DMS53 treated with DMSO at 0.1 percent for 48 hours (cell line): Measurements from ENCODE around the gene TARBP1.
A peak's percentile ranks its signal among the peaks of the same experiment; 100 is the strongest.
"Not testable (repeated sequence)": the region's sequence is repeated elsewhere in the genome, so short reads cannot be mapped to it uniquely, and the experiment has no call there.

Experiments
- DNase-seq: peaks from one replicate; lab custom pipeline; 2025; ENCODE audit not compliant: unreplicated experiment; lab: John Stamatoyannopoulos, UW

TARBP1 gene, protein sequence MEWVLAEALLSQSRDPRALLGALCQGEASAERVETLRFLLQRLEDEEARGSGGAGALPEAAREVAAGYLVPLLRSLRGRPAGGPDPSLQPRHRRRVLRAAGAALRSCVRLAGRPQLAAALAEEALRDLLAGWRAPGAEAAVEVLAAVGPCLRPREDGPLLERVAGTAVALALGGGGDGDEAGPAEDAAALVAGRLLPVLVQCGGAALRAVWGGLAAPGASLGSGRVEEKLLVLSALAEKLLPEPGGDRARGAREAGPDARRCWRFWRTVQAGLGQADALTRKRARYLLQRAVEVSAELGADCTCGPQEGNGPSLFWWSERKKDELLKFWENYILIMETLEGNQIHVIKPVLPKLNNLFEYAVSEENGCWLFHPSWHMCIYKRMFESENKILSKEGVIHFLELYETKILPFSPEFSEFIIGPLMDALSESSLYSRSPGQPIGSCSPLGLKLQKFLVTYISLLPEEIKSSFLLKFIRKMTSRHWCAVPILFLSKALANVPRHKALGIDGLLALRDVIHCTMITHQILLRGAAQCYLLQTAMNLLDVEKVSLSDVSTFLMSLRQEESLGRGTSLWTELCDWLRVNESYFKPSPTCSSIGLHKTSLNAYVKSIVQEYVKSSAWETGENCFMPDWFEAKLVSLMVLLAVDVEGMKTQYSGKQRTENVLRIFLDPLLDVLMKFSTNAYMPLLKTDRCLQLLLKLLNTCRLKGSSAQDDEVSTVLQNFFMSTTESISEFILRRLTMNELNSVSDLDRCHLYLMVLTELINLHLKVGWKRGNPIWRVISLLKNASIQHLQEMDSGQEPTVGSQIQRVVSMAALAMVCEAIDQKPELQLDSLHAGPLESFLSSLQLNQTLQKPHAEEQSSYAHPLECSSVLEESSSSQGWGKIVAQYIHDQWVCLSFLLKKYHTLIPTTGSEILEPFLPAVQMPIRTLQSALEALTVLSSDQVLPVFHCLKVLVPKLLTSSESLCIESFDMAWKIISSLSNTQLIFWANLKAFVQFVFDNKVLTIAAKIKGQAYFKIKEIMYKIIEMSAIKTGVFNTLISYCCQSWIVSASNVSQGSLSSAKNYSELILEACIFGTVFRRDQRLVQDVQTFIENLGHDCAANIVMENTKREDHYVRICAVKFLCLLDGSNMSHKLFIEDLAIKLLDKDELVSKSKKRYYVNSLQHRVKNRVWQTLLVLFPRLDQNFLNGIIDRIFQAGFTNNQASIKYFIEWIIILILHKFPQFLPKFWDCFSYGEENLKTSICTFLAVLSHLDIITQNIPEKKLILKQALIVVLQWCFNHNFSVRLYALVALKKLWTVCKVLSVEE (N-terminal part only)

DNA sequence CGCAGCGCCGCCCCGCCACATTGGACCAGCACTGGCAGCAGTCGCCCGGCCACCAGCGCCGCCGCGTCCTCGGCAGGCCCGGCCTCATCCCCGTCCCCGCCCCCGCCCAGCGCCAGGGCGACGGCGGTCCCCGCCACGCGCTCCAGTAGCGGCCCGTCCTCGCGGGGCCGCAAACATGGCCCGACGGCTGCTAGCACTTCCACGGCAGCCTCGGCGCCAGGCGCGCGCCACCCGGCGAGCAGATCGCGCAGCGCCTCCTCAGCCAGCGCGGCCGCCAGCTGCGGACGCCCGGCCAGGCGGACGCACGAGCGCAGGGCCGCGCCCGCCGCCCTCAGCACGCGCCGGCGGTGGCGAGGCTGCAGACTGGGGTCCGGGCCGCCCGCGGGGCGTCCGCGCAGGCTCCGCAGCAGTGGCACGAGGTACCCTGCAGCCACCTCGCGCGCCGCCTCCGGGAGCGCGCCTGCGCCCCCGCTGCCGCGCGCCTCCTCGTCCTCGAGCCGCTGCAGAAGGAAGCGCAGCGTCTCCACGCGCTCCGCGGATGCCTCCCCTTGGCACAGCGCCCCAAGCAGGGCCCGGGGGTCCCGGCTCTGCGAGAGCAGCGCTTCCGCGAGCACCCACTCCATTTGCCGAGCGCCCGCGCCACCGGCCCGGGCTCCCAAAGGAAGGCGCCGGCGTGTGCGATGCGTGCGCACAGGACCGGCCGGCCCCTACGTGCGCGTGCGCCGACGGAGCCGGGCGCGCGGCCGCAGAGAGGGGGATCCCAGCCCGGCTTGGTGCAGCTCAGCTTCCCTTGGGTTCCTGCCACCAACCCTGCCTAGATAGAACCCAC lies at the start of gene TARBP1:
TARBP1 (minus strand) TSS at position 699 of the 829 bp plus-strand sequence; CDS start at position 623, 76 bp downstream.
- DNase-seq, result peak; percentile 59

DNA sequence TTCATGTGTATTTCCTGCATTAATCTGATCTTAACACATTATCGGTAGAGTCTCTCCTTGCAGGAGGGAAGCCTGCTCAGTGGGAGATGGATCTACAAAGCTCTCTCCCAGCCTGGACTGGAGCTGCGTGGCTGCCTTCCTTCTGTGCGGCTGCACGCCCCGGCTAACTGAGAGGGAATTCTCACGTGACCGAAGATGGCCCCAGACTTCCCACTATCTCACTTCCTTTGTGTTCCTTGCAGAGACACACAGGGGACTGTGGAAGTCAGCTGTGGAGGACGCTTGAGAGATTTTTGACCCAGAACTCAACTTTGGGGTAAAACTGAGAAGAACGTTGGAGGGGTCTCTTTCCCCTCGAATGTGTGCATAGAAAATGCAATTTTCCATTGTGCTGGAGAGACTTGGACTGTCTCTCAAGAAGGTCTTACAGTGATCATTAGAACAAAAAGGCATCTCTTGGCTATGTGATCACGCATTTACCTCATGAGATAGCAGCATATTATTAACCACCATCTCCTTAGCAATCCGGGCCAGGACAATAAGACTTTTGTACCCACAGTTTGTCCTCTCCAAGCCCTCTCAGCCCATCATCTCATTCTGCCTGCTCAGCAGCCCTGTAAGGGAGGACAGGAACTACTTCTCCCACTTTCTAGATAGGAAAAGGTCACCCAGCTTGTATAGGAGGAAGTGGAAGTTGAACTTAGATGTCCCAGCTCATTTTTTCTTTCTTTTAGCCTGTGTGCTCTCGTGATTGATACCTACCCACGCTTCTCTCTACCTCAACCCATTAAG lies 49.3 kb upstream of the TARBP1 start:
- no peak for DNase-seq

DNA sequence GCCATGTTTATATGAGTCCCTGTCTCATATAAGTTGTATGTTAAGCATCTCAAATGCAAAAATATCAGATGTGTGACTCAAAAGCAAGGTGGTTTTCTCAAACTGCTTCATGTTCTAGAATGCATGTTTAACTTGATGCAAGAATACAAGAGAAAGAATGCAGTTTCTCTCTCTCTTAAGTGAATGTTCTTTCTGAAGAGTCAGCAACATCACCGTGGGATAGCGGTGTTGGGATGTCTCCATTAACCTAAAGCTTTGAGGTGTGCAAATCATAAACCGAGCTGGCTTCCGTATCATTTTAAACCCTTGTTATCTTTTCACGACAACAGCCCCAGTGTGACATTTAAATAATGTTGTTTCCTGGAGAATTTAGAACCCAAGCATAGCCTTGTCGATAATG lies 48.4 kb upstream of the TARBP1 start:
- DNase-seq, result no peak

DNA sequence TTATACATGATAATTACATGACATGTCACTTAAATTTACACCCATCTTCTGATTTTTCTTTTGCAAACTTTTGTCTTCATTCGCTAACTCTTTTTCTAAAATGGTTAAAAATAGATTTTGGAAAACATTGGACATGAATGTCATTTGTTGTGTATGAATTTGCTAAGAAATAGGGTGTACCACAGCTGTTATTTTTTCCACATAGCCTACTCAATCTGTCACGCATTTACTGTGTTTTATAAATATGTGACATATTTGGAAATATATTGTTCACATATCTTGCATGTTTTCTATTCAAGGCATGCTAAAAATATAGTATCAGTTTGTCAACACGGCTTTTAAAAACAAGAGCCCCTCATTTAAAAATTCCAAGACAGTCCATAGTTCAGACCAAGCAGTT lies 47.9 kb upstream of the TARBP1 start:
- DNase-seq, result no peak

DNA sequence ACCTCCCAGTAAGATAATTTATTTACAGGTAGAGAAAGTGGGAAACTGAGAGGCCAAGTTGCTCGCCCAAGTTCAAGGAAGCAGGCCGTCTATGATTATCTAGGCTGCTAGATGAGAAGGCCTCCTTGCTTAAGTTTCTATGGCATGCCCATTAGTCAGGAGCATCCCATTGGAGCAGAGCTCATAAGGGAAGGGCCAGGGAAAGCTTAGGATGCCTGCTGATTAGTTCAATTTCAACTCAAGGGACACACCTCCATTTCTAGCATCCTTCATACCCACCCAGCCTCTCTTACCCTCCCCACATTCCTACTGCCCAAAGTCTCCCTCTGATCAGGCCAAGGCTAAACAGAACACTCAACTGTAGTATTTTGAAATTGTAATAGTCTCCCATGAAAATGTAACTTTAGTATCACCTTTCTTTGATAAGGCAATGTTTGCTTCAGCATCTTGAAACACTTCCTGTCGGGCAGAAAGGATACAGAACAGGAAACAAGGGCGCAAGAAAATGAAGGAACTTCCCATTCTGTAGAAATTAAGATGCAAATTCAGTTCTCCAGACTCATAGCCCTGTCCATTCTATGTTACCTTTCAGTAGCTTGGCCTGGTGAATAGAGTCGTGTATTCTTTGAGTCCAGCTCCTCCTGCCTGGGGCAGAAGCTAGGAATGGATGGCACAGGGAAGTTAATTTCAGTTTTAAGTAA lies 46.3 kb upstream of the TARBP1 start:
- no peak for DNase-seq

DNA sequence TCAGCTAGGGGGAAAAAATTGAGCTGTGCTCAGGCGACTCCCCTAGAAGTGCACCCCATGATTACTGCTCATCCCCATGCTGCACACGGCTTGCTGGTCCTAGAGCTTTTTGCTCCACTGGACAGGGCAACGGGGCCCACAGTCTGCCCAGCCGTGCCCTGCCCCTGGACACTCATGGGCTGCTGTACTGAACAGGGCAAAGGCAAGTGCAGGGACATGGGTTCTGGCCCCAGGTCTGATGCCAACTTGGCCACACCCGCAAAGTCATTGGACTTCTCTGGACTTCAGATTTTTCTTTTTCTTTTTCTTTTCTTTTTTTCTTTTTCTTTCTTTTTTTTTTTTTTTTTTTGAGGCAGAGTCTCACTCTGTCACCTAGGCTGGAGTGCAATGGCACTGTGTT lies 42.9 kb upstream of the TARBP1 start:
- no peak for DNase-seq

DNA sequence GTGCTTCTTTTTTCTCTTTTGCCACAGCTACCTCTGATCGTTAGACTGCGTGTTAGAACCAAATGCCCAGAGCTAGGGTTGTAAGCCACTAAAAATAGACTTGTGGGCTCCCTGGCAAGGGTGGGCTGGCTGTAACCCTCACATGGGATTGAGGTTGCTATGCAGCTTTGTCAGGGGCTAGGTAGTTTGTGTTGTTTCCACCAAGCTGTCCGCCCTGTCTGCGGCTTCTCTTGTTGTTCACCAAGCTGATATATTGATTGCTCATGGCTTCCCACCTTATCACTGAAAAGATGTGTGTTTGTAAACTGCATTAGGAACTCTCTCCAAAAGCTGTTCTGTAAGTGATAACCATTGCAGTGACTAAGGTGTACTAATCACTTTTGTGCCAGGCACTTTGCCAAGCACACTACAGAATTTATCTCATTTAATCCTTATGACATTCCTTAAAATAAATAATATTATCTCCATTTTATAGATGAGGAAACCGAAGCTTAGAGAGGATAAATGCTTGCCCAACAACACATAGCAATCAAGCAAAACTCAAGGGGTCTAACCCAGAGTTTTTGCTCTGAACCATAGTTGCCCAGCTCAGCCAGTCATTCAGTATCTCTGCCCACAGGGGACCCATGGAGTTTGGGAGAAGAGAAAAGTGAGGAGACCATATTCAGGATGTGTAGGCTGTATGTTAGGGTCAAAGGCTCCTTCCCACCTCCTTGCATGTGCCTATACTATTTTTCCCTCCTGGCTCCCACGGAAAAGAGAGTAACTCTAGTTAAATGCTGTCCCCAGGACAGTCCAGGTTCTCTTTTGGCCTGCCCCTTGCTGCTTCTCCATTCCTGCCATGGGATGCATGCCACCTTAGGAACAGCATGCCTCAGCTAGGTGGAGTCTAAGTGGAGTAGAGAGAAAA lies 42.2 kb upstream of the TARBP1 start:
- DNase-seq, result no peak

DNA sequence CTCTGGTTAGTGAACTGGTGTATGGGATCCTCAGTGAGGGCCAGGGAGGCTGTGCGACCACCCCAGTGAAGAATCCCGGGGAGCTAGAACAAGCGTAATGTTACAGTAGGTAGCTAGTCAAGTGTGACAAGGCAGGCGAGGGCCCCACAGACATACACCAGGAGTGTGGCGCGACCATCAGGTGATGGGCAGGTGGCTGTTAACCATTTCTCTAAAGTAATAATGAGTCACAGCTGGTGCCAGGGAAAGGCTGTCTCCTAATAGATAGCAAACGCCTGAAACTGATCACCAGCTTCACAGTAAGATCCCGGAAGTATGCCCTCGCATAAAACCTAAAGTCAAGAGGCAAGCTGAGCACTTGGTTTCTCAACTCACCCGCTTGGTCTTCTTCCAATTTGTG lies 40.5 kb upstream of the TARBP1 start:
- no peak for DNase-seq

DNA sequence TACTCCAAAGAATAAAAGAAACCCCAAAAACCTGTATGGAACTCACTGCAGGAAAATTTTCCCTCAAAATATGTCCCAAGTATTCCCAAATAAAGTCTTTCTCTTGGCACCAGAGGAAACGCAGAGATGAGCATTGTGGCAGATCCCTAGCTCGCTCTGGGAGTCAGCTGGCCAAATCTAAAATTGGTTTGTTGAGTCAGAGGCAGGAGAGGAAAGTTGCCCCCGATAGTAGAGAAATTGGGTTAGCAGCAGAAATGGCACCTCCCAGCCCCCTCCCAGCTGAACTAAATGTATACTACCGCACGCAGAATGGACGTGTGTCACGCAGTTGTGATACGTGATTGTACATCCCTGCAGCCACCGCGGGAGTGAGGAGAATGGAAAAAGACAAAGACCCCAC lies 39.9 kb upstream of the TARBP1 start:
- DNase-seq, result no peak

DNA sequence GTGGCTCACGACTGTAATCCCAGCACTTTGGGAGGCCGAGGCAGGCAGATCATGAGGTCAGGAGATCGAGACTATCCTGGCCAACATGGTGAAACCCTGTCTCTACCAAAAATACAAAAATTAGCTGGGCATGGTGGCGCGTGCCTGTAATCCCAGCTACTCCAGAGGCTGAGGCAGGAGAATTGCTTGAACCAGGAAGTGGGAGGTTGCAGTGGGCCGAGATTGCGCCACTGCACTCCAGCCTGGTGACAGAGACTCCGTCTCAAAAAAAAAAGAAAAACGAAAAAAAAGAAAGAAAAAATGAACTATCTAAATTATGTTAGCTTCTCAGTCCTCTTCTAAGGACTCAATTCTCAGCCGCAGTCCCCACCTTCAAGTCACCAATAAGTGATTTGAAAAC lies 39.1 kb upstream of the TARBP1 start:
- DNase-seq, result not testable (repeated sequence)

DNA sequence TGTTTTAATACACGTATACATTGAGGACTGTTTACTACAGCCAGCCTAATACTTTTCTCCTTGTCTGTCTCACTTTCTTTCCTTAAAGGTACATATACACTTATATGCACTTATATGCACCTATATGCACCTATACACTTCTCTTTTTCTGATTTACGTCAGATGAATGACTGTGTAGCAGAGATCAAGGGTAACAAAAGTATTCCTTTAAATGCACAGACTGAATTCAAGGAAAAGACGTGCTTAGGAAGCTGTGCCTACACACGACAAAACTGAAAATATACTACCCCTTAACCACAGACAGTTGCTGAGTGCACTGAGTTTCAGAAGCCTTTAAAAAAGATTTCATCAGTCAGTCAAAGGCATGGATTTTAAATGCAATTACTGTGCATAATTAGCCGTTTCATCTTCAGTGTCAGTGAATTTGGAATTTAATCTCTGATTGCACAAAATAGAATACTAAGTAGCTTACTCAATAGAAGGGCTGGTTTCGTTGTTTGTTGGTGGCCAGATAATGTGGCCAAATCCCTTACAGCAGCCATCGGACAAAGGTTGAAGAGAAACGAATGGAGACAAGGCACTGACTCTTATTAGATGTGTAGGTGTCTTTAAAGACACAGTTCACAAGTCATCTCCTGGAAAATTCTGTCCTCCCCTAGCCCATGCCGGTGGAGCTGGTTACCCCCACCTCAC lies 38.3 kb upstream of the TARBP1 start:
- no peak for DNase-seq

DNA sequence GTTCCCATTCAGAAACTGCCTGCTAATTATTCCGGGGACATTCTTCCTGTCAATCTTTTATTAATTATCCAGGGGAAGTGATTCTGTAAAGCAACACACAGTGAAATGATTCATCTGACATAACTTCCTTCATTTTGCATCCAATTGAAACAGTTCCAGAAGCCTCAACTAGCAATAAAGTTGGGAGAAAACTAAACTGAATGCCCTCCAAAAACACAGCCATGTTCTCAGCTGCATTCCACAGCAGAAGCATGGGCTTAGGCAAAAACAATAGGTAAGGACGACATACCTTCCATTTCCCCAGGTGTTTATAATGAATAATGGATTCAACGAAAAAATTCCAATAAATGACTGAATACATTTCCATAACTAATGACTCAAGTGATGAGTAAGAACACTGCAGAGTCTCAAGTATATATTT lies 36.9 kb upstream of the TARBP1 start:
- DNase-seq, result no peak

DNA sequence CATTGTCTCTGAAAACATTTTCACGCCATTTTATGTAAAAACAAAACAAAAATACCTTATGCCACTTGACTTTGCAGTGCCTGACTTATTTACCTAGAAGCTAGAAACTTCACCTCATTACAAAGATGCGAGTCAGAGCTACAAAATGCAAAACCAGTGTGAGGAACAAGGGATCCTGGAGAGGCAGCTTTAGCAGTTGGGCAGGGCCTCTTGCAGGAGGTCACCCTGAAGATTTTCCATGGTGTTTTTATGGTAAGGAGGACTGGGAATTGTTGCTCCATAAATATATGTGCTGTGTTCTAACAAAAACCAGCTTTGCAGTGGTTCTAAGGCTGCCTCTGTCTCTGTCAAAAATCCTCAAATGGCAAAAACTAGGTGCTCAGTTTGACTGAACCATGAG lies 36.4 kb upstream of the TARBP1 start:
- DNase-seq, result no peak

DNA sequence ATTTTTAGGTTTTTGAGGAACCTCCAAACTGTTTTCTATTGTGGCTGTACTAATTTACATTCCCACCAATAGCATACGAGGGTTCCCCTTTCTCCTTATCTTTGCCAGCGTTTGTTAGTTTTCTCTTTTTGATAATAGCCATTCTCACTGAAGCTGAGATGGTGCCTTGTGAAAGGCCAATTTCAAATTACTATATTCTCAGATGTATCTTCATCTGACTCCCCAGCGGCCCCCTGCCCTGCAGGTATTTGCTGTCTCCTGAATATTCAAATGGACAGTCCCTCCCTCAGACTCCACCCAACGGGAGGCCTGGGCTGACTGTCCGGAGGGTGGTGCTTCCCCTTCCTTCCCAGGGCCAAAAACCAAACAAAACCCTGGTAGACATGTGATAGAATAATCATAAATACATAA lies 33.5 kb upstream of the TARBP1 start:
- no peak for DNase-seq

DNA sequence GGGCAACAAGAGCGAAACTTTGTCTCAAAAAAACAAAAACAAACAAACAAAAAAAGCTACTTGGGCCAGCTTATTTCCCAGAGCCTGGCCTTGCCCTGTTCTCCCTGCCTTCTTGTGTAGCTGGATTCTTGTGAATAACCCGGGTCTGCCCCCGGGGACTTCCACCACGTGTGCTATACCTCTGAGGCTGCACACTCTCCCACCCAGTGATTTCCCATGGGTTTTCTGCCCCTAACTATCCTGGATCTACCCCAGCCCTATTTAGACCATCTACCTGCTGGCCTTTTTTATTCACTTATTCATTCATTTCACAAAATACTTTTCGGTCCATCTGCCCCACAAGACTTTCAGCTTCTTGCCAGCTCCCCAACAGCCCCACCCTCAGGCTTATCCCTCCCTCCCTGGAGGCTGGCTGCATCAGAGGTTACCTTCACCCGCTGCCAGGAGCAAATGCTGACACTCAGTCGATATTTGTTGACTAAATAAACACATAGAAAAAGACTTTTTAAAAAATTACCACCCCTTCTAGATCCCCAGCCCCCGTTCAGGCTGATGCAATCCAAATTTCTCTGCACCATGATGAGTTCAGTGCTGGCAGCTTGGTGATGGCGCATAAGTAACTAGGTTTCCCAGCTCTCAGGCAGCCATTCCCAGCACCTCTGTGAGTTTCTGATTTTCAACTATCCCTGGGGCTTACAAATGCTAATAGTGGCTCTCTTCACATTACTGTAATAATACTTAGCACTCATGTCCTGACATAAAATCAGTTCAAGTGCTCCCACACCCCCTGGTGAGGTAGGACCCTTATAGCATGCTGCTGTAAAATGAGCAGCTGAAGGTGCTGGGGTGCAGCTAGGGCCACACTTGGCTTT lies 30.7 kb upstream of the TARBP1 start:
- no peak for DNase-seq

DNA sequence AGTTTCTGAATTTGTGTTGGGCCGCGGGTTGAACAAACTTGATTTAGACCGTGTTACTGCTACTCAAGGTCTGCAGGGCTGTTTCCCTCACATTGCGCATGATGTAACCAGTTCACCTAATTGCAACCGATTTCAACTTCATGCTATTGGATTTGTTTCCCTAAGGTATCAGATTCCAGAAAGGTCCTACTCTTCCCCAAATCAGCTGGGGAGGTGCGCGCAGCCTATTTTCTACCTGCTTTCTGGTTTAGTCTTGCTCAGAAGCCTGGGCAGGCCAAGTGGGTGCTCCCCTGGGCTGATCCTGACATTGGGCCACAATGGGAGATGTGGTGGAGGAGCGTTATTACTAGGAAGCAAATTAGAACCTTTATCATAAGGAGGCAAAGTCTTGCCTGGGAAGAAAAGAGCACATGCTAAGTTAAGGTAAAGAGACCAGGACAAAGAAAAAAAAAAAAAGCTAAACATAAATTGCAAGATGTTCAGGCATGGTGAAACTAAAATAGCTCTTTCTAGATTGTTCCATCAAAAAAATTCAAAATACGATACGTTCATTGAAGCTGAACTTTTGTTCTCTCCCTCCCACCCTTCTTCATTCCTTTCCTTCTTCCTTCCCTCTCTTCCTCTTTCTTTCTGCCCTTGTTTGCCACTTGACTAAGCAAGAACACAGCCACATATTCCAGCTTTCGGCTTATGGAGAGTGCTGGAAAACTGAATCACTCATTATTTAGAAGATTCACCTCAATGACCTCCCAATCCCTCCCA lies 28.8 kb upstream of the TARBP1 start:
- no peak for DNase-seq
